HCT116 (cell line): Measurements from ENCODE around the gene PLCXD1. TPM values are rescaled to one million over a fixed set of nuclear protein-coding genes. Genes with fewer than 3 reads are reported as not detected.

Experiments
- ATAC-seq: fragments of 200-7000 bp; cut with Tn5 transposase; 2 replicates; pipeline ENCODE4 v1.9.1; 2020; ENCODE audit warnings: mild to moderate bottlenecking, moderate library complexity
- BruUV-seq: library from RNA; stranded (reverse); fragments of 400-500 nt; replicated peaks from 2 replicates; lab custom pipeline; 2021; lab: Mats Ljungman, UMichigan
- CTCF ChIA-PET: fragments of 300-600 bp; sonication (Branson Sonifier 250); formaldehyde crosslinking; loops from one replicate; lab custom pipeline; 2021; ENCODE audit warnings: antibody characterized with exemption; lab: Charles Lee
- POLR2A ChIA-PET: fragments of 300-600, 350-600 bp; sonication (Branson Sonifier 250); formaldehyde crosslinking; loops from one replicate; lab custom pipeline; 2021; ENCODE audit warnings: antibody characterized with exemption; lab: Charles Lee
- RAD21 ChIA-PET, 2 experiments: fragments of 300-600 bp; sonication (Branson Sonifier 250); formaldehyde crosslinking; loops; one replicate each; lab custom pipeline; 2023; ENCODE audit warnings: low total read pairs in 2 of 2; ENCODE audit not compliant: uncharacterized antibody in 2 of 2, unreplicated experiment in 2 of 2, low non-redundant PET in 1 of 2; lab: Charles Lee
- DNase-seq: peaks from one replicate; pipeline ENCODE4 v3.0.0-alpha.2; 2010; ENCODE audit warnings: low read depth, low spot score
- H2AFZ ChIP-seq: fragments of 200-600 bp; shearing (Covaris generic), sonication (generic); 2 replicates; pipeline ENCODE4 v1.6.1; 2017; ENCODE audit warnings: low read depth, mixed run types, mixed read lengths, antibody characterized with exemption, low read length; ENCODE audit not compliant: poor library complexity, severe bottlenecking
- H3K27ac ChIP-seq: 2 replicates; pipeline ENCODE4 v1.5.1; 2012; ENCODE audit warnings: low read depth, low read length
- H3K27me3 ChIP-seq: fragments of 200-600 bp; sonication (generic); 2 replicates; pipeline ENCODE4 v1.6.1; 2016; ENCODE audit warnings: mixed run types, low read length, mixed read lengths; ENCODE audit not compliant: insufficient read depth
- H3K36me3 ChIP-seq, 2 experiments: fragments of 200-500 bp in 1 of 2; fragments of 200-600 bp in 1 of 2; sonication (Bioruptor generic) in 1 of 2; sonication (generic) in 1 of 2; 2 replicates each; pipeline versions ENCODE4 v1.5.1 to v1.6.1; 2014 to 2016; ENCODE audit warnings: low read length in 2 of 2, inconsistent platforms in 1 of 2, mixed read lengths in 1 of 2, mixed run types in 1 of 2; ENCODE audit not compliant: insufficient read depth in 2 of 2, control insufficient read depth in 1 of 2
- H3K4me1 ChIP-seq, 2 experiments: fragments of 200-600 bp in 1 of 2; sonication (generic) in 1 of 2; 2 replicates each; pipeline versions ENCODE4 v1.5.1 to v1.6.1; 2012 to 2017; ENCODE audit warnings: low read length in 2 of 2, inconsistent platforms in 1 of 2, mild to moderate bottlenecking in 1 of 2, mixed read lengths in 1 of 2, mixed run types in 1 of 2, moderate library complexity in 1 of 2; ENCODE audit not compliant: insufficient read depth in 2 of 2, control insufficient read depth in 1 of 2
- H3K4me2 ChIP-seq: fragments of 200-600 bp; sonication (generic); 2 replicates; pipeline ENCODE4 v1.6.1; 2017; ENCODE audit warnings: mixed run types, low read length, mixed read lengths
- H3K4me3 ChIP-seq, 2 experiments: fragments of 200-600 bp in 1 of 2; sonication (generic) in 1 of 2; replicated peaks in 1 of 2; 2 replicates each; pipeline ENCODE4 v1.5.1; 2011 to 2016; ENCODE audit warnings: low read length in 2 of 2, control low read depth in 1 of 2, low read depth in 1 of 2, mild to moderate bottlenecking in 1 of 2, mixed read lengths in 1 of 2, mixed run types in 1 of 2
- H3K79me2 ChIP-seq: fragments of 200-600 bp; sonication (generic); 2 replicates; pipeline ENCODE4 v1.6.1; 2017; ENCODE audit warnings: mild to moderate bottlenecking, mixed run types, low read length, moderate library complexity, mixed read lengths; ENCODE audit not compliant: insufficient read depth
- H3K9ac ChIP-seq: fragments of 200-600 bp; sonication (generic); 2 replicates; pipeline ENCODE4 v1.6.1; 2016; ENCODE audit warnings: low read length, mixed read lengths
- H3K9me2 ChIP-seq: fragments of 200-600 bp; sonication (generic), shearing (Covaris generic); 2 replicates; pipeline ENCODE4 v1.6.1; 2017; ENCODE audit warnings: mixed run types, mild to moderate bottlenecking, moderate library complexity; ENCODE audit not compliant: insufficient read depth
- H3K9me3 ChIP-seq, 2 experiments: fragments of 200-500 bp in 1 of 2; fragments of 200-600 bp in 1 of 2; sonication (Bioruptor generic) in 1 of 2; sonication (generic) in 1 of 2; 2 replicates each; pipeline ENCODE4 v1.6.1; 2014 to 2017; ENCODE audit warnings: low read length in 2 of 2, mixed read lengths in 2 of 2, inconsistent platforms in 1 of 2, low read depth in 1 of 2, mild to moderate bottlenecking in 1 of 2, mixed run types in 1 of 2, moderate library complexity in 1 of 2; ENCODE audit not compliant: control insufficient read depth in 1 of 2, insufficient read depth in 1 of 2
- H4K20me1 ChIP-seq: fragments of 200-600 bp; sonication (generic), shearing (Covaris generic); 2 replicates; pipeline ENCODE4 v1.6.1; 2017; ENCODE audit warnings: mixed run types, mild to moderate bottlenecking, moderate library complexity; ENCODE audit not compliant: insufficient read depth
- EGR1 ChIP-seq: IDR thresholded peaks from 2 replicates; pipeline ENCODE4 v1.6.1; 2012; ENCODE audit warnings: low read depth
- EZH2 ChIP-seq: fragments of 200-600 bp; sonication (generic); IDR thresholded peaks from 2 replicates; pipeline ENCODE4 v1.6.1; 2017; ENCODE audit warnings: antibody characterized with exemption, mixed run types
- EZH2phosphoT487 ChIP-seq: fragments of 200-600 bp; IDR thresholded peaks from 2 replicates; pipeline ENCODE4 v1.6.1; 2018; ENCODE audit warnings: antibody characterized with exemption, borderline replicate concordance
- FOSL1 ChIP-seq: IDR thresholded peaks from 2 replicates; pipeline ENCODE4 v1.6.1; 2012; ENCODE audit warnings: low read depth
- SIN3A ChIP-seq: IDR thresholded peaks from 2 replicates; pipeline ENCODE4 v1.6.1; 2012; ENCODE audit warnings: low read depth
- SP1 ChIP-seq: IDR thresholded peaks from 2 replicates; pipeline ENCODE4 v1.6.1; 2012; ENCODE audit warnings: low read depth
- SRF ChIP-seq: IDR thresholded peaks from 2 replicates; pipeline ENCODE4 v1.6.1; 2012; ENCODE audit warnings: low read depth
- TCF7L2 ChIP-seq: IDR thresholded peaks from 2 replicates; pipeline ENCODE4 v1.7.0; 2011; ENCODE audit warnings: borderline replicate concordance, inconsistent platforms; ENCODE audit not compliant: insufficient read depth, insufficient read length; ENCODE audit errors: extremely low read depth
- YY1 ChIP-seq: IDR thresholded peaks from 2 replicates; pipeline ENCODE4 v1.6.1; 2011; ENCODE audit warnings: low read length, low read depth, moderate library complexity, mild to moderate bottlenecking; ENCODE audit not compliant: insufficient replicate concordance; ENCODE audit errors: extremely low read depth
- ZFX ChIP-seq: fragments of 450-650 bp; IDR thresholded peaks from 2 replicates; pipeline ENCODE4 v1.6.1; 2017
- intact Hi-C: fragments of 100-400 bp; cut with micrococcal nuclease; formaldehyde crosslinking; loops from 2 replicates; pipeline ENCODE4 v1.10.0; 2022
- total RNA-seq: library from RNA; stranded (reverse); gene quantifications from one replicate; pipeline ENCODE4 v1.2.1, GENCODE V29; 2021; ENCODE audit not compliant: unreplicated experiment
- TF ChIP-seq, protein P1 (sequence below), 3 experiments: fragments of 200-600 bp in 1 of 3; sonication (generic) in 1 of 3; IDR thresholded peaks in 2 of 3; conservative IDR thresholded peaks in 1 of 3; 2 replicates each; pipeline ENCODE4 v1.5.1; 2012 to 2017; ENCODE audit warnings: low read depth in 2 of 3, low read length in 2 of 3, antibody characterized with exemption in 1 of 3, borderline replicate concordance in 1 of 3, control low read depth in 1 of 3, mild to moderate bottlenecking in 1 of 3, mixed read lengths in 1 of 3, mixed run types in 1 of 3, moderate library complexity in 1 of 3; ENCODE audit not compliant: insufficient read depth in 1 of 3
- TF ChIP-seq, protein P2 (sequence below): IDR thresholded peaks from 2 replicates; pipeline ENCODE4 v1.6.1; 2012

Gene PLCXD1
- total RNA-seq, 1 experiment from 2014 or later = 26.3 TPM

DNA sequence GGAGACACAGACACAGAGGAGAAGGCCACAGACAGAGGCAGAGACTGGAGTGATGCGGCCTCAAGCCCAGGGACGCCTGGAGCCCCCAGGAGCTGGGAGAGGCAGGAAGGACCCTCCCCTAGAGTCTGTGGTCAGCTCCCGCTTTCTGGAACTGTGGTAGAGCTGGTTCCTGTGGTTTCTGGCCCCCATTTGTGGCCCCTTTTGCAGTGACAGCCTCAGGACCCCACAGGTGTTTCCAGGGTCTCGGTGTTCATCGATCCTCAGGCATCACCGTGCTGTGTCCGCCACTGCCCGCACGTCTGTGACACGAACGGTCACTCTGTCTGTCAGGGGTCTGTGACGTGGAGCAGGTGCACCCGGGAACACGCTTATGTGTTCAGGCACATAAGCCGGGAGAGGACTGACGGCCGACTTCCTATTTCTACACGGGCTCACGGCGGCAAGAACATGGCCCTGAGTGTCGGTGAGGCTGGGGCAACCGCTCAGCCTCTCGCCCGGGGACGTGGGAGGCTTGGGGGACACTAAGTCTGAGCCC, 29.5 kb downstream of the PLCXD1 start:
- RAD21 ChIA-PET = no interaction called here
- H2AFZ ChIP-seq = no peak overlapping the region
- H3K27me3 ChIP-seq = no peaks in the 10 kb centered on the region
- H3K4me2 ChIP-seq = no peak overlapping the region
- H3K4me1 ChIP-seq = no peaks in the 10 kb centered on the region
- intact Hi-C loops = no loop called here
- H3K9ac ChIP-seq = no peak overlapping the region
- BruUV-seq = no TSS peak
- TF ChIP-seq EGR1 (no peak), SP1 (no peak), SRF (no peak), TCF7L2 (no peak), ZFX (no peak), SIN3A (no peak), YY1 (no peak), FOSL1 (no peak), EZH2 (no peak), EZH2phosphoT487 (no peak)
- TF ChIP-seq, protein P1, sequence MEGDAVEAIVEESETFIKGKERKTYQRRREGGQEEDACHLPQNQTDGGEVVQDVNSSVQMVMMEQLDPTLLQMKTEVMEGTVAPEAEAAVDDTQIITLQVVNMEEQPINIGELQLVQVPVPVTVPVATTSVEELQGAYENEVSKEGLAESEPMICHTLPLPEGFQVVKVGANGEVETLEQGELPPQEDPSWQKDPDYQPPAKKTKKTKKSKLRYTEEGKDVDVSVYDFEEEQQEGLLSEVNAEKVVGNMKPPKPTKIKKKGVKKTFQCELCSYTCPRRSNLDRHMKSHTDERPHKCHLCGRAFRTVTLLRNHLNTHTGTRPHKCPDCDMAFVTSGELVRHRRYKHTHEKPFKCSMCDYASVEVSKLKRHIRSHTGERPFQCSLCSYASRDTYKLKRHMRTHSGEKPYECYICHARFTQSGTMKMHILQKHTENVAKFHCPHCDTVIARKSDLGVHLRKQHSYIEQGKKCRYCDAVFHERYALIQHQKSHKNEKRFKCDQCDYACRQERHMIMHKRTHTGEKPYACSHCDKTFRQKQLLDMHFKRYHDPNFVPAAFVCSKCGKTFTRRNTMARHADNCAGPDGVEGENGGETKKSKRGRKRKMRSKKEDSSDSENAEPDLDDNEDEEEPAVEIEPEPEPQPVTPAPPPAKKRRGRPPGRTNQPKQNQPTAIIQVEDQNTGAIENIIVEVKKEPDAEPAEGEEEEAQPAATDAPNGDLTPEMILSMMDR (IDR thresholded peaks at IDR 0.05 in 2 of 3, conservative IDR thresholded peaks at IDR 0.05 in 1 of 3; ENCODE audit: borderline replicate concordance in 1 of 3, insufficient read depth in 1 of 3, low read depth in 2 of 3, low read length in 2 of 3) = no peak
- TF ChIP-seq, protein P2, sequence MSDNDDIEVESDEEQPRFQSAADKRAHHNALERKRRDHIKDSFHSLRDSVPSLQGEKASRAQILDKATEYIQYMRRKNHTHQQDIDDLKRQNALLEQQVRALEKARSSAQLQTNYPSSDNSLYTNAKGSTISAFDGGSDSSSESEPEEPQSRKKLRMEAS = no peak
- no peak overlapping the region for H3K27ac ChIP-seq
- DNase-seq = no peak
- CTCF ChIA-PET = no interaction called here
- H3K9me3 ChIP-seq = no peaks in the 10 kb centered on the region
- H3K9me2 ChIP-seq = no peaks in the 10 kb centered on the region
- no peak for ATAC-seq
- no peaks in the 10 kb centered on the region for H3K79me2 ChIP-seq
- POLR2A ChIA-PET = no interaction called here
- H3K36me3 ChIP-seq = peaks cover 0 to 14% of the 10 kb centered on the region in 2 experiments; a peak in 1 of 4 replicates
- no peak overlapping the region for H3K4me3 ChIP-seq
- no peaks in the 10 kb centered on the region for H4K20me1 ChIP-seq
